HEK293 (cell line): Measurements from ENCODE around the gene DMAC2.
A peak's percentile ranks its signal among the peaks of the same experiment; 100 is the strongest.

Experiments
- CTCF ChIP-seq: fragments of 450-650 bp; formaldehyde crosslinking; IDR thresholded peaks from 2 replicates; pipeline ENCODE4 v1.5.1; 2016; ENCODE audit warnings: missing biosample characterization, missing genetic modification characterization
- FEZF1 ChIP-seq: fragments of 450-650 bp; formaldehyde crosslinking; IDR thresholded peaks from 2 replicates; pipeline ENCODE4 v1.5.1; 2016; ENCODE audit warnings: missing biosample characterization, missing genetic modification characterization

GRCh38 chr19:41439441-41440222 is at the start of gene DMAC2:
- TF ChIP-seq FEZF1 (no peak), CTCF (peak; percentile 63; the same call in 1 of the 2 replicates)
